H1 (cell line): ENCODE results near the gene RAB31. TPM values are rescaled to one million over a fixed set of nuclear protein-coding genes. Genes with fewer than 3 reads are reported as not detected.

Source experiments
- CHD7 ChIP-seq: fragments of 300-600 bp; sonication (generic); IDR thresholded peaks from 2 replicates; pipeline ENCODE4 v1.7.1; 2012; ENCODE audit warnings: low read length, moderate library complexity, mild to moderate bottlenecking, inconsistent platforms; ENCODE audit not compliant: insufficient replicate concordance
- polyA plus RNA-seq, 7 experiments: library from polyadenylated mRNA; depleted of rRNA in 3 of 7; stranded (reverse) in 5 of 7; unstranded in 2 of 7; fragments of >200 nt in 5 of 7; fragments of 200-250 nt in 2 of 7; gene quantifications; 1 replicate in 5 of 7; 2 replicates in 1 of 7; 4 replicates in 1 of 7; pipeline versions ENCODE4 v1.2.1 to v1.2.3, GENCODE V29; 2011 to 2013; ENCODE audit warnings: missing spikeins in 2 of 7, mixed read lengths in 2 of 7
- total RNA-seq: library from RNA; stranded (reverse); fragmentation: NEBNext Ultra II Directional; extraction: Animal tissue kit (Norgen Biotek cat#: 25700); gene quantifications from 2 replicates; pipeline ENCODE4 v1.2.1, GENCODE V29; 2021

Gene RAB31
- total and polyA plus RNA-seq, 2 of the 8 experiments (the other 6 are each of a cell fraction or from before 2014, with no cell fraction given): 15.2 to 40.9 TPM

- TF ChIP-seq CHD7: no peak
Measured at GRCh38 chr18:9809697-9810096, 101.6 kb downstream of the RAB31 start (continued).
